GM12872 (cell line): ENCODE measurements around the gene HDAC6.

Source experiments
- TF ChIP-seq, protein P1 (sequence below): IDR thresholded peaks from 3 replicates; pipeline ENCODE4 v1.5.1; 2011; ENCODE audit warnings: low read depth, mild to moderate bottlenecking, low read length, moderate library complexity; ENCODE audit not compliant: insufficient read depth

Gene HDAC6

DNA sequence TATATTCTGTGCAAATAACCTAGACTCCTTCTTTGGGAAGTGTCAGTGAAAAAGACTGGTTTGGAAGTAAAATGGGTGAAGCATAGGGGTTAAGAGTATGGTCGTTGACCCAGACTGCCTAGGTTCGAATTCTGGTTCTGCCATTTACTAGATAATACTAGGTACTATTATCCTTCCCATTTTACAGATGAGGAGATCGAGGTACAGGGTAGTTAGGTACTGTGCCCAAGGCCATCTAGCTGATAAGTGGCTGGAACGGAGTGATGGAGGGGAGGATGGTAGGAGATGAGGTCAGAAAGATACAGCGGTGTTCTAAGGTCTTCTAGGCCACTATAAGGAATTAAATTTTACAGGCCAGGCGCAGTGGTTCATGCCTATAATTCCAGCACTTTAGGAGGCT is 29.3 kb upstream of the HDAC6 start:
- TF ChIP-seq, protein P1, sequence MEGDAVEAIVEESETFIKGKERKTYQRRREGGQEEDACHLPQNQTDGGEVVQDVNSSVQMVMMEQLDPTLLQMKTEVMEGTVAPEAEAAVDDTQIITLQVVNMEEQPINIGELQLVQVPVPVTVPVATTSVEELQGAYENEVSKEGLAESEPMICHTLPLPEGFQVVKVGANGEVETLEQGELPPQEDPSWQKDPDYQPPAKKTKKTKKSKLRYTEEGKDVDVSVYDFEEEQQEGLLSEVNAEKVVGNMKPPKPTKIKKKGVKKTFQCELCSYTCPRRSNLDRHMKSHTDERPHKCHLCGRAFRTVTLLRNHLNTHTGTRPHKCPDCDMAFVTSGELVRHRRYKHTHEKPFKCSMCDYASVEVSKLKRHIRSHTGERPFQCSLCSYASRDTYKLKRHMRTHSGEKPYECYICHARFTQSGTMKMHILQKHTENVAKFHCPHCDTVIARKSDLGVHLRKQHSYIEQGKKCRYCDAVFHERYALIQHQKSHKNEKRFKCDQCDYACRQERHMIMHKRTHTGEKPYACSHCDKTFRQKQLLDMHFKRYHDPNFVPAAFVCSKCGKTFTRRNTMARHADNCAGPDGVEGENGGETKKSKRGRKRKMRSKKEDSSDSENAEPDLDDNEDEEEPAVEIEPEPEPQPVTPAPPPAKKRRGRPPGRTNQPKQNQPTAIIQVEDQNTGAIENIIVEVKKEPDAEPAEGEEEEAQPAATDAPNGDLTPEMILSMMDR: no peak

DNA sequence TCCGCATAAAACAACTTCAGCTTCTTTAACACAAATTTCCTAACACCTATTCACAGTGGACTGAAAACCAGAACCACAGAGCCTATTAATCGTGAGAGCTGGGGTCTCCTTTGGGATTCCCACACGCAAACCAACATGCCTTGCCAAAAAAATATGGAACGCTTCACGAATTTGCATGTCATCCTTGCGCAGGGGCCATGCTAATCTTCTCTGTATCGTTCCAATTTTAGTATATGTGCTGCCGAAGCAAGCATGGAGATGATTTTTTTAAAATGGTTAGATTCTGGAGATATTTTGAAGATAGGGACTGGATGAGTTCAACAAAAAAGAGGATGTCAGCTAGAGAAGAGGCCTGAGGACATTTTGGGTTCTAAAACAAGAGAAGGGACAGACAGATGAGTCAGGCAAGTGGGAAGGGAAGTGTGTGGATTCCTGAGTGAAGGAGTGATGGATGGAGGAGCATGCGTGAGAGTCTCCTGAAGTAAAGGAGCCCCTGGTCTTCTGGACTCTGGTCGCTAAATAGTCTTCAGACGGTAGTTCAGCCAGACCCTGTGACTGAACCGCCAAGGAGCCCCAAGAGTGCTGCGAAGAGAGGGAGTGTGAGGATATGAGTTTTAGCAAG is 24.9 kb upstream of the HDAC6 start:
- TF ChIP-seq, protein P1: no peak

GRCh38 chrX:48779399-48779798 is 22.5 kb upstream of the HDAC6 start:
- TF ChIP-seq, protein P1: no peak

DNA sequence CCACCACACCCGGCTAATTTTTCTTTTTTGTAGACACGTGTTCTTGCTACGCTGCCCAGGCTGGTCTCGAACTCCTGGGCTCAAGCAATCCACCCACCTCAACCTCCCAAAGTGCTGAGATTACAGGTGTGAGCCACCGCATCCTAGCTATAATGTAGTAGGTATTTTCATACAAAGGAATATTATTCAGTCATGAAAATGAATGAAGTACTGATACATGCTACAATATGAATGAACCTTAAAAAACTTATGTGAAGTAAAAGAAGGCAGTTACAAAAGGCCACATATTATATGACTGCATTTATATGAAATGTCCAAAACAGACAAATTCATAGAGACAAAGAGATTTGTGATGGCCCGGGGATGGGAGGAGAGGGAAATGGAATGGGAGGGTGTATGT is 20.2 kb upstream of the HDAC6 start:
- TF ChIP-seq, protein P1: no peak

GRCh38 chrX:48782216-48782615 is 19.7 kb upstream of the HDAC6 start:
- TF ChIP-seq, protein P1: no peak

DNA sequence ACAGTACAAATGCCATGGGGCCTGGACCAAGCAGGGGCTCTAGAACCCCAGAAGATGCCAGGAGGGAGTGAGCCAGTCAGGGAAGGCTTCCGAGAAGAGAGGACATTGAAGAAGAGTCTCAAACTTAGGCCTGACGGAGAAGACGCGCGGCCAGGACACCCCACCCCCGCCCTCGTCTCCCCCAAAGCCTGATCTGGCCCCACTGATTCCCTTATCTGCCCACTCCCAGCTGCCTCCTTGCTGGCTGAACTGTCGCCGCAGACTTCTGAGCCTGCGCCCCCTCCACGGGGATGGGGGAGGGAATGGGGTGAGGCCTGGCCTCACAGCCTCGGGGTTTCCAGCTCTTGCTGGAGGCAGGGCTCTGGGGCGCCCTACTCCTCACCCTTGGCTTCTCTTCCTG is 19.1 kb upstream of the HDAC6 start:
- TF ChIP-seq, protein P1: no peak

DNA sequence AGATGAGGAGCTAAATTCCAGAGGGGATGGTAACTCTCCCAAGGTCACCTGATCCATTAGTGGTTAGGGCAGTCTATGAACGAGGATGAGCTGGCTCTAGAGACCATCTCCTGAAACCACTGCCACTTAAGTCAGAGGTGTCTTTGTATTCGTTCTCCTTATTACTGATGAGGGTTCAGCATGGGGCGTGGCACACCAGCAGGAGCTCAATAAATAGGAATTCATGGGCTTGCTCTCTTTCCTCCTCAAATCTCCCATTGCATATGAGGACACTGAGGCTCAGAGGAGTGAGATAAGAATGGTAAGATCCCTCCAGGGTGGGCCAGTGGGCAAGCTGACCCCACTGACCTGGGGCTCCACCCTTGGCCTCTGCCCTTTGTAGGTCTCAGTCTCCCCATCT is 17.1 kb upstream of the HDAC6 start:
- TF ChIP-seq, protein P1: no peak
